ENCODE measurements around the gene UCHL1. TPM values are rescaled to one million over a fixed set of nuclear protein-coding genes. Genes with fewer than 3 reads are reported as not detected.

UCHL1 gene
- total and polyA plus RNA-seq, 2 of the 13 experiments (the other 11 are each of a cell fraction or from before 2014, with no cell fraction given) = not detected

- no peak for TF ChIP-seq TERF1 (CRISPR knock-in tag; IDR thresholded peaks at IDR 0.05)
- TF ChIP-seq HMG20A (CRISPR knock-in tag; IDR thresholded peaks at IDR 0.05; ENCODE audit: borderline replicate concordance) = no peak
- TF ChIP-seq ZNF235 (CRISPR knock-in tag; IDR thresholded peaks at IDR 0.05; ENCODE audit: borderline replicate concordance) = no peak
- TF ChIP-seq ETS1 (CRISPR knock-in tag; IDR thresholded peaks at IDR 0.05) = no peak
- no peak for TF ChIP-seq NCOA1 (CRISPR knock-in tag; IDR thresholded peaks at IDR 0.05)
- no peak for TF ChIP-seq SUZ12 (IDR thresholded peaks at IDR 0.05; ENCODE audit: low read depth, low read length)
- TF ChIP-seq, protein P1, sequence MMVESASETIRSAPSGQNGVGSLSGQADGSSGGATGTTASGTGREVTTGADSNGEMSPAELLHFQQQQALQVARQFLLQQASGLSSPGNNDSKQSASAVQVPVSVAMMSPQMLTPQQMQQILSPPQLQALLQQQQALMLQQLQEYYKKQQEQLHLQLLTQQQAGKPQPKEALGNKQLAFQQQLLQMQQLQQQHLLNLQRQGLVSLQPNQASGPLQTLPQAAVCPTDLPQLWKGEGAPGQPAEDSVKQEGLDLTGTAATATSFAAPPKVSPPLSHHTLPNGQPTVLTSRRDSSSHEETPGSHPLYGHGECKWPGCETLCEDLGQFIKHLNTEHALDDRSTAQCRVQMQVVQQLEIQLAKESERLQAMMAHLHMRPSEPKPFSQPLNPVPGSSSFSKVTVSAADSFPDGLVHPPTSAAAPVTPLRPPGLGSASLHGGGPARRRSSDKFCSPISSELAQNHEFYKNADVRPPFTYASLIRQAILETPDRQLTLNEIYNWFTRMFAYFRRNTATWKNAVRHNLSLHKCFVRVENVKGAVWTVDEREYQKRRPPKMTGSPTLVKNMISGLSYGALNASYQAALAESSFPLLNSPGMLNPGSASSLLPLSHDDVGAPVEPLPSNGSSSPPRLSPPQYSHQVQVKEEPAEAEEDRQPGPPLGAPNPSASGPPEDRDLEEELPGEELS (CRISPR knock-in tag; IDR thresholded peaks at IDR 0.05) = no peak
- 0 out of 2 replicates have a peak, but pooled peaks have one; percentile 22 for TF ChIP-seq REL (CRISPR knock-in tag; conservative IDR thresholded peaks at IDR 0.05)
- no peak for TF ChIP-seq HNF4G (IDR thresholded peaks at IDR 0.05; ENCODE audit: borderline replicate concordance, low read depth, low read length)
- no peak for TF ChIP-seq HNF4G (CRISPR knock-in tag; IDR thresholded peaks at IDR 0.05; ENCODE audit: borderline replicate concordance, low read depth)
- TF ChIP-seq ZNF180 (CRISPR knock-in tag; IDR thresholded peaks at IDR 0.05; ENCODE audit: borderline replicate concordance, low read depth) = no peak
- TF ChIP-seq ZNF34 (CRISPR knock-in tag; IDR thresholded peaks at IDR 0.05; ENCODE audit: borderline replicate concordance) = 0 out of 2 replicates have a peak, but pooled peaks have one; percentile 15
- peak; percentile 47 for TF ChIP-seq TBX2 (CRISPR knock-in tag; IDR thresholded peaks at IDR 0.05; ENCODE audit: borderline replicate concordance)
- TF ChIP-seq ZNF230 (CRISPR knock-in tag; IDR thresholded peaks at IDR 0.05) = peak; percentile 20; the same call in 1 of the 2 replicates
- no peak for TF ChIP-seq MYNN (CRISPR knock-in tag; IDR thresholded peaks at IDR 0.05; ENCODE audit: low read depth)
- peak; percentile 45; the same call in 1 of the 2 replicates for TF ChIP-seq E2F5 (CRISPR knock-in tag; conservative IDR thresholded peaks at IDR 0.05)
- TF ChIP-seq ZNF136 (CRISPR knock-in tag; IDR thresholded peaks at IDR 0.05; ENCODE audit: low read depth) = no peak
- TF ChIP-seq, protein P2, sequence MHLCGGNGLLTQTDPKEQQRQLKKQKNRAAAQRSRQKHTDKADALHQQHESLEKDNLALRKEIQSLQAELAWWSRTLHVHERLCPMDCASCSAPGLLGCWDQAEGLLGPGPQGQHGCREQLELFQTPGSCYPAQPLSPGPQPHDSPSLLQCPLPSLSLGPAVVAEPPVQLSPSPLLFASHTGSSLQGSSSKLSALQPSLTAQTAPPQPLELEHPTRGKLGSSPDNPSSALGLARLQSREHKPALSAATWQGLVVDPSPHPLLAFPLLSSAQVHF (CRISPR knock-in tag; IDR thresholded peaks at IDR 0.05) = no peak
- peak; percentile 82 for TF ChIP-seq BORCS8-MEF2B (CRISPR knock-in tag; IDR thresholded peaks at IDR 0.05)
Measured at GRCh38 chr4:41214136-41214824, 42.4 kb upstream of the UCHL1 start, which contains the start of gene APBB2 (continued).
